A549 (cell line): ENCODE data around the gene MTSS2.

Experiments used
- CEBPB ChIP-seq, 2 experiments: fragments of >200 bp in 1 of 2; sonication (Bioruptor Twin) in 1 of 2; formaldehyde crosslinking in 1 of 2; IDR thresholded peaks; 2 replicates each; pipeline ENCODE4 v1.6.1; 2012 to 2016
- CTCF ChIP-seq: fragments of >200 bp; sonication (Bioruptor Twin); formaldehyde crosslinking; IDR thresholded peaks from 3 replicates; pipeline ENCODE4 v1.5.1; 2016
- JUNB ChIP-seq: fragments of >200 bp; sonication (Bioruptor Twin); formaldehyde crosslinking; IDR thresholded peaks from 2 replicates; pipeline ENCODE4 v1.6.1; 2016
- POLR2A ChIP-seq: IDR thresholded peaks from 2 replicates; pipeline ENCODE4 v1.6.1; 2012; ENCODE audit warnings: mild to moderate bottlenecking, low read length
- RCOR1 ChIP-seq: fragments of 150-350 bp; IDR thresholded peaks from 2 replicates; pipeline ENCODE4 v1.6.1; 2014; ENCODE audit warnings: antibody characterized with exemption, low read length, low read depth

GRCh38 chr16:70696952-70697593 is 11.2 kb upstream of the MTSS2 start:
- TF ChIP-seq CTCF (no peak), CEBPB (IDR thresholded peaks at IDR 0.05) (no peak), RCOR1 (no peak), POLR2A (no peak), JUNB (no peak)
